UCSD-AML1 (cell line): ENCODE data around the gene LHX5.

ENCODE experiments used
- DNase-seq: peaks from one replicate; lab custom pipeline; 2025; ENCODE audit not compliant: unreplicated experiment; lab: John Stamatoyannopoulos, UW

Gene LHX5

GRCh38 chr12:113443030-113443539 lies 28.6 kb downstream of the LHX5 start:
- no peak for DNase-seq

DNA sequence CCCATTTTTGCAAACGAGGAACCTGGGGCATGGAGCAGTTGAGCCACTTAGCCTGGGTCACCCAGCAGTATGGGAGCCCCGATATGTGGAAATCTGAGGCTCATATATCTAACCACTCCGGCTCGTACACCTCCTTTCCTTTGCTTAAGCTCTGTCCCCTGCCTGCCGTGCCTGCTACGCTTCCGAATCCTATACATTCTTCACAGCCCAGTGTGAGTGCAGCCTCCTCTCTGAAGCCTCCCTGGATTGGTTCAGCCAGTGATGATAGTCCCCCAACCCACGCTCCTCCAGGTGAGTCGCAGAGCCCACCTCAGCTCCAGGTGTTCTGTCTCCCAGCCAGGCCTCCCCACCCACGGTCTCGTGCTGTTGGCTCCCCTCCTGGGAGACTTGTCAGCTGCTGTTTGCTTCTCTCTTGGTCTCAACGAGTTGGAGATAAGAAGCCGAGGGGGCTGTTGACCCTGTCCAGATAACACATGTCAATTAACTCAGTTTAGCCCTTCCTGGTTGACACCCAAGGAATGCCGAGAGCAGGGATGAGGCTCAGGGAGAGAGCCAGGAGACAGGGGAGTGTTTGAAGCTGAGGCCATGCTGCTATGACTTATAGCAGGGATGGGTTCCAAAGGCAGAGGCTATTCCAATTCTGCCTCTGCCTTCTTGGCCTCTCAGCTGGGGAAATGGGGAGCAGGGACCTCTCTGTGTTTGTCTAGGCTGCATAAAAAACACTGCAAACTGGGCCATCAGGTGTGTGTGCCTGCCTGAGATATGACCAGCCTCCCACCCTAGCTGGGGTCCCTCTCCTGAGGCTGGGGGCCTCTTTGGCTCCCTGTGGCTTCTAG lies 30.5 kb downstream of the LHX5 start:
- no peak for DNase-seq

DNA sequence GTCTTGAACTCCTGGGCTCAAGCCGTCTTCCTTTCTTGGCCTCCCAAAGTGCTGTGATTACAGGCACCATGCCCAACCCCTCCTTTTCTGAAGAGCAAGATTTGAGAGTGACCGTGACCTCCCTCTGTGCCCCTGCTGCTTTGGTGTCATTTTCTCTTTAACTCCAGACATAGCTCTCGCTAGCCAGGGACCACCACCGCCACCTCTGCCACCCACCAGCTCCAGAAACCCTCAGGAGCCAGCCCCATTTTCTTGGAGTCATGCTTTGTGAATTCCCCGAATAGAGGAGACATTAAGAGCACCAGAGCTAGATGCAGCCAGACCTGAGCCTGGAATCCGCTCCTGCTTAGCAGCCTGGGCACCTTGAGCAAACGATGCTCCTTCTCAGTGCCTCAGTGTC lies 31.3 kb downstream of the LHX5 start:
- no peak for DNase-seq

GRCh38 chr12:113439606-113440030 lies 32.1 kb downstream of the LHX5 start:
- DNase-seq, result peak; percentile 37

DNA sequence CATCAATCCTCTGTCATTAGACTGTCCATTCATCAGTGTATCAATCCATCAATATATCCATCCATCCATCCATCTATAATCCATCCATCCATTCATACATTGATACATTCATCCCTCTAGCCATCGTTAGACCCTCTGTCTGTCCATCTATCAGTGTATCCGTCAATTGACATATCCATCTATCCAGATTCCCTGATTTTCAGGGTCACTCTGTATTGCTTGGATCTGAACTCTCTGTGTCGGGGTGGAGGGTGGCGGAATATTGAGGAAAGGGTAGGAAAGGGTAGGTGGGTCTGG lies 32.4 kb downstream of the LHX5 start:
- no peak for DNase-seq

DNA sequence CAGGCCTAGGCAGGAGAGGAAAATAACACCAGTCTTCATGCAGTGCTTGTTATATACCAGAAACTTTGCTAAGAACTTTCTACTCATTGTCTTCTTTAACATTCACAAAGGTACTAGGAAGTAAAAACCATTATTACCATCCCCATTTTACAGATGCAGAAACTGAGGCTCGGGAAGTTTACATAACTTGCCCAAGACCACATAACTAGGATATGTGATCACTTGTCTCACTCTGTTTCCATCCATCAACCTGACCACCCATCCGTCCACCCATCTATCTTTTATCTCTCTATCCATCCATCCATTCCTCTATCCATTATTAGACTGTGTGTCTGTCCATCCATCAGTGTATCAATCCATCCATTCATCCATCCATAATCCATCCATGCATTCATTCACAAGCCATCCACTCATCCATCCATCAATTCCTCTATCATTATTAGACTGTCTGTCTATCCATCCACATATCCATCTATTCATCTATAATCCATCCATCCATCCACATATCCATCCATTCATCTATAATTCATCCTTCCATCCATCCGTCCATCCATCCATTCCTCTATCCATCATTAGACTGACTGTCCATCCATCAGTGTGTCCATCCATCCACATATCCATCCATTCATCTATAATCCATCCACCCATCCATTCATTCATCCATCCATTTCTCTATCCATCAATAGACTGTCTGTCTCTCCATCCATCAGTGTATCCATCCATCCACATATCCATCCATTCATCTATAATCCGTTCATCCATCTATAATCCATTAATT lies 33.0 kb downstream of the LHX5 start:
- no peak for DNase-seq

- no peak for DNase-seq
These were observed 34.0 kb downstream of the LHX5 start for GRCh38 chr12:113437729-113438100.

DNA sequence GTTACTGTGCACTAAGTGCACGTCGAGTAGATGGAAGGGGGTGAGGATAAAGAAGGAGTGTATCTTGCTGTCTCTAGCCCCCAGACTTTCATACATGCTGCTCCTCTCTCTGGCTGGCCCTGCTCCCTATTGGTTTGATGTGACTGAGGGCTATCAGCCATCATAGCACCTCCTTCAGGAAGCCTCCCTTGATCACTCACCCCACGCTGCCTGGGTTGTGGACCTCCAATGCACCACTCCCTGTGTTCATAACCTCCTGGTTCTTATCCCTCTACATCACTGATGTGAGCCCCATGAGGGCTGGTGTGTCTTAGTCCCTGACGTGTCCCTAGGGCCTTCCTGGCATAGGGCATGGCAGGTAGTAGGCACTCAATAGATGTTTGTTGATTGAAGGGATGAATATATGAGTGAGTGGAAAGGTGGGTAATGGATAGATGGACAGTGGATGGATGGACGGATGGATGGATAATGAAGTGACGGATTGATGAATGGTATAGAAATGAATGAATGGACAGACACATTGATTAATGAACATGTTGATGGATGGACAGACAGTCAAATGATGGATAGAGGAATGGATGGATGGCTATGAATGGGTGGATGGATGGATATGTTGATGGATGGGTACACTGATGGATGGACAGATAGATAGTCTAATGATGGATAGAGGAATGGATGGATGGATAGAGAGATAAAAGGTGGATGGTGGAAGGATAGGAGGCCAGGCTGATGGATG lies 34.5 kb downstream of the LHX5 start:
- DNase-seq, result no peak

- no peak for DNase-seq
These were observed 35.1 kb downstream of the LHX5 start for GRCh38 chr12:113436586-113436985.

DNA sequence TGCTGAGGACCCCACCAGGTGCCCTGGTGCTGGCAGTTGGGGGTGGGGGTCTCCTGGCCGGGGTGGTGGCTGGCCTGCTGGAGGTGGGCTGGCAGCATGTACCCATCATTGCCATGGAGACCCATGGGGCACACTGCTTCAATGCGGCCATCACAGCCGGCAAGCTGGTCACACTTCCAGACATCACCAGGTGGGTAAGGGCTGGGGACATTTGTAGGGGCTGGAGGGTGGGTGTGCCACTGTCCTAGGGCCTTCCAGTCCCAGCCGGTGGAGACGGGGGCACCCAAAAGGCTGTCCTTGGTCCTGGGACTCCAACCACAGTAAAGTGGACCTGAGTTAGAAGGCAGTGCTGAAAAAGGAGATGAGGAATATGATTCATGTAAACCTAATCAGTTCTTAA lies 36.3 kb downstream of the LHX5 start:
- DNase-seq, result no peak

- no peak for DNase-seq
These were observed 38.7 kb downstream of the LHX5 start for GRCh38 chr12:113432986-113433385.

- DNase-seq, result no peak
These were observed 43.2 kb downstream of the LHX5 start for GRCh38 chr12:113428482-113428881.

- no peak for DNase-seq
These were observed 43.8 kb downstream of the LHX5 start for GRCh38 chr12:113427882-113428281.

DNA sequence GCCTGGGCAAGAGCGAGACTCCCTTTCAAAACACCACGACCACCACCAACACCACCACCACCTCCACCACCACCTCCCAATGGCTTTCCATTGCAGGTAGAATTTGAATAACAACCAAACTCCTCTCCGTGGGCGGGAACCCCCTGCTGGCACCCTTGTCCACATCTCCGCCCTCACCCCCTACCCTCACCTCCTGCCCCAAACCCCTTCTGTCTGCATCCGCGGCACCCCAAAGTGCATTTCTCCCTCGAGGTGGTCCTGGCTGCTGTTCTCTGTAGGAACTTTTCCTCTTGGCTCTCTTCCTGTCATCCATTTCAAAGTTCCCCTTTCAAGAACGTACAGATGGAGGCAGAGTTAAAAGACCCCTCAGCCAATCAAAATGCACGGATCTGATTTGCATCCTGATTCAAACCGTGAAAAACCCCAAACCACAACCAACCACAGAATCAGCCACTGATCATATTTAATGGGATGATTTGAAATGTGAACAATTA lies 45.7 kb downstream of the LHX5 start:
- no peak for DNase-seq

- peak; percentile 73 for DNase-seq
These were observed 46.5 kb downstream of the LHX5 start for GRCh38 chr12:113424915-113425823.

- no peak for DNase-seq
These were observed 47.2 kb downstream of the LHX5 start for GRCh38 chr12:113424456-113424855.

GRCh38 chr12:113422886-113423669 lies 48.6 kb downstream of the LHX5 start:
- peak; percentile 18 for DNase-seq

GRCh38 chr12:113422030-113422885 lies 49.4 kb downstream of the LHX5 start, which contains the start of gene SDSL:
Gene SDSL, plus strand, starts transcription at chr12:113422380. Its CDS starts 5,603 bp downstream, at chr12:113427983.
- DNase-seq, result peak; percentile 83
